CD4-positive, alpha-beta T cell (primary cell): ENCODE results near the gene CPTP. TPM values are rescaled to one million over a fixed set of nuclear protein-coding genes. Genes with fewer than 3 reads are reported as not detected.
A peak's percentile ranks its signal among the peaks of the same experiment; 100 is the strongest.
"Not testable (repeated sequence)": the region's sequence is repeated elsewhere in the genome, so short reads cannot be mapped to it uniquely, and the experiment has no call there.

ENCODE experiments used
- ATAC-seq: fragments of 200-7000 bp; cut with Tn5 transposase; one replicate; pipeline ENCODE4 v1.10.0; 2022; ENCODE audit warnings: mild to moderate bottlenecking; ENCODE audit not compliant: poor library complexity
- CTCF ChIA-PET: fragments of 350-600 bp; sonication (Branson Sonifier 250); formaldehyde crosslinking; loops from one replicate; lab custom pipeline; 2021; ENCODE audit warnings: antibody characterized with exemption, inconsistent platforms; lab: Charles Lee
- POLR2A ChIA-PET: fragments of 350-600 bp; sonication (Branson Sonifier 250); formaldehyde crosslinking; loops from one replicate; lab custom pipeline; 2021; ENCODE audit warnings: antibody characterized with exemption, inconsistent platforms; lab: Charles Lee
- DNase-seq, 14 experiments: peaks; one replicate each; pipeline ENCODE4 v3.0.0-alpha.2; 2013 to 2020; ENCODE audit warnings: mixed read lengths in 2 of 14
- H3K27ac ChIP-seq, 2 donors: one replicate each; pipeline versions ENCODE4 v1.5.1 to v1.7.0; 2013; ENCODE audit warnings: low read length in 2 of 2, low read depth in 1 of 2, mild to moderate bottlenecking in 1 of 2
- H3K27me3 ChIP-seq, 2 experiments: 1 replicate in 1 of 2; 2 replicates in 1 of 2; pipeline versions ENCODE4 v1.6.1 to v1.7.0; 2013; ENCODE audit warnings: low read length in 2 of 2, control low read depth in 1 of 2, mild to moderate bottlenecking in 1 of 2, moderate library complexity in 1 of 2; ENCODE audit not compliant: insufficient read depth in 2 of 2, control insufficient read depth in 1 of 2
- H3K36me3 ChIP-seq: one replicate; pipeline ENCODE4 v1.6.1; 2013; ENCODE audit warnings: low read length, control low read depth; ENCODE audit not compliant: insufficient read depth
- H3K4me1 ChIP-seq: one replicate; pipeline ENCODE4 v1.6.1; 2013; ENCODE audit warnings: low read length, control low read depth; ENCODE audit not compliant: insufficient read depth
- H3K4me3 ChIP-seq: one replicate; pipeline ENCODE4 v1.5.1; 2013; ENCODE audit warnings: mild to moderate bottlenecking, low read length, moderate library complexity
- H3K9me3 ChIP-seq, 2 experiments: 1 replicate in 1 of 2; 2 replicates in 1 of 2; pipeline versions ENCODE4 v1.6.1 to v1.7.0; 2013; ENCODE audit warnings: low read length in 2 of 2, mild to moderate bottlenecking in 2 of 2, control low read depth in 1 of 2, moderate library complexity in 1 of 2; ENCODE audit not compliant: control insufficient read depth in 1 of 2, insufficient read depth in 1 of 2
- H3K27ac Mint-ChIP-seq: one replicate; pipeline ENCODE4 v1.8.0; 2020; ENCODE audit warnings: mixed read lengths
- H3K27me3 Mint-ChIP-seq: one replicate; pipeline ENCODE4 v1.8.0; 2021; ENCODE audit warnings: mixed read lengths
- H3K36me3 Mint-ChIP-seq: one replicate; pipeline ENCODE4 v1.8.0; 2021; ENCODE audit warnings: low read depth, mixed read lengths
- H3K4me1 Mint-ChIP-seq: one replicate; pipeline ENCODE4 v1.8.0; 2021; ENCODE audit warnings: low read depth, mixed read lengths
- H3K4me3 Mint-ChIP-seq: one replicate; pipeline ENCODE4 v1.8.0; 2020; ENCODE audit warnings: mild to moderate bottlenecking, mixed read lengths
- H3K9me3 Mint-ChIP-seq: one replicate; pipeline ENCODE4 v1.8.0; 2020; ENCODE audit warnings: mixed read lengths
- intact Hi-C, 2 experiments: fragments of 100-400 bp; cut with DNase I in 1 of 2; cut with micrococcal nuclease in 1 of 2; formaldehyde crosslinking; loops; one replicate each; pipeline versions ENCODE4 v1.15.1 to v1.9.0; 2023 to 2025; cut with DNase I, micrococcal nuclease
- total RNA-seq, 174 experiments: library from RNA in 2 of 174; stranded (reverse) in 2 of 174; gene quantifications; one replicate each; pipeline ENCODE4 v1.2.3 and lab custom pipeline; 2021 to 2026
- TF ChIP-seq, protein P1 (sequence below): fragments of 200-600 bp; IDR thresholded peaks from one replicate; pipeline ENCODE4 v1.8.0; 2022; ENCODE audit warnings: antibody characterized with exemption, mild to moderate bottlenecking

Gene CPTP
- total RNA-seq, 2 experiments from 2014 or later, result 11.6 to 12.9 TPM

DNA sequence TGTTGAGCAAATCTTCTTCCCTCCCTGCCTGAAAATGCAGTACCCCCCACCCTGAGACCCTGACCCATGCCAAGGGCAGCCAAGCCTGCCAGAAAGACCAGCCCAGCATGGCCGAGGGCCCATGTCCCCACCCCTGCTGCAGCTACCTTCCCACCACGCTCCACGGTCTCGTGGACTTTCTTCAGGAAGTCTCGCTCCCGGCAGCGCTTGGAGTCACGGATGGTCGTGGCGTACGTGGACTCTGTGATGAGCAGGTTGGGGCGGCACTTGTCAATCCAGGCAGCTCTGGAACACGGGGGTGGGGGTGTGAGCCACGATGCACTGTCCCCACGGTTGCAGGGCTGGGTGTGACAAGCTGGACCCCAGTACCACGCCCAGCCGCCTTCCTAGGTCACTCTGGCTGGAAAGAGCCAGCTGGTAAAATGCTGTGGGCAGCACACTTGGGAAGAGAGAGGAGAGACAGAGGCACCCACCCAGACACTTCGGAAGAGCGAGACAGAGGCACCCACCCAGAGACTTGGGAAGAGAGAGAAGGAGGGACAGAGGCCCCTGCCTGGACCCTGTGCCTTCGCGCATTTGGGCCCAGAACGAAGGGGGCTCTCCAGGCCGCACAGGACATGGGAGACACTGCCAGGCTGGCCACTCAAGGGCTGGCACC is 9.8 kb upstream of the CPTP start:
- Histone ChIP-seq H3K27me3 (no peaks in the 10 kb centered on the region), H3K4me1 (peaks cover 12% of the 10 kb centered on the region), H3K9me3 (no peaks in the 10 kb centered on the region), H3K36me3 (peaks cover 76% of the 10 kb centered on the region), H3K27ac (no peak overlapping the region), H3K4me3 (no peak overlapping the region)
- Mint-ChIP-seq H3K4me3 (no peak overlapping the region), H3K36me3 (peaks cover 33% of the 10 kb centered on the region), H3K27ac (no peak overlapping the region), H3K27me3 (no peaks in the 10 kb centered on the region), H3K9me3 (no peaks in the 10 kb centered on the region), H3K4me1 (peaks cover 4% of the 10 kb centered on the region)
- TF ChIP-seq, protein P1, sequence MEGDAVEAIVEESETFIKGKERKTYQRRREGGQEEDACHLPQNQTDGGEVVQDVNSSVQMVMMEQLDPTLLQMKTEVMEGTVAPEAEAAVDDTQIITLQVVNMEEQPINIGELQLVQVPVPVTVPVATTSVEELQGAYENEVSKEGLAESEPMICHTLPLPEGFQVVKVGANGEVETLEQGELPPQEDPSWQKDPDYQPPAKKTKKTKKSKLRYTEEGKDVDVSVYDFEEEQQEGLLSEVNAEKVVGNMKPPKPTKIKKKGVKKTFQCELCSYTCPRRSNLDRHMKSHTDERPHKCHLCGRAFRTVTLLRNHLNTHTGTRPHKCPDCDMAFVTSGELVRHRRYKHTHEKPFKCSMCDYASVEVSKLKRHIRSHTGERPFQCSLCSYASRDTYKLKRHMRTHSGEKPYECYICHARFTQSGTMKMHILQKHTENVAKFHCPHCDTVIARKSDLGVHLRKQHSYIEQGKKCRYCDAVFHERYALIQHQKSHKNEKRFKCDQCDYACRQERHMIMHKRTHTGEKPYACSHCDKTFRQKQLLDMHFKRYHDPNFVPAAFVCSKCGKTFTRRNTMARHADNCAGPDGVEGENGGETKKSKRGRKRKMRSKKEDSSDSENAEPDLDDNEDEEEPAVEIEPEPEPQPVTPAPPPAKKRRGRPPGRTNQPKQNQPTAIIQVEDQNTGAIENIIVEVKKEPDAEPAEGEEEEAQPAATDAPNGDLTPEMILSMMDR, result no peak
- CTCF ChIA-PET, result no interaction called here
- POLR2A ChIA-PET, result no interaction called here
- intact Hi-C loops, result no loop called here
- ATAC-seq (no peak), DNase-seq (no peak)

DNA sequence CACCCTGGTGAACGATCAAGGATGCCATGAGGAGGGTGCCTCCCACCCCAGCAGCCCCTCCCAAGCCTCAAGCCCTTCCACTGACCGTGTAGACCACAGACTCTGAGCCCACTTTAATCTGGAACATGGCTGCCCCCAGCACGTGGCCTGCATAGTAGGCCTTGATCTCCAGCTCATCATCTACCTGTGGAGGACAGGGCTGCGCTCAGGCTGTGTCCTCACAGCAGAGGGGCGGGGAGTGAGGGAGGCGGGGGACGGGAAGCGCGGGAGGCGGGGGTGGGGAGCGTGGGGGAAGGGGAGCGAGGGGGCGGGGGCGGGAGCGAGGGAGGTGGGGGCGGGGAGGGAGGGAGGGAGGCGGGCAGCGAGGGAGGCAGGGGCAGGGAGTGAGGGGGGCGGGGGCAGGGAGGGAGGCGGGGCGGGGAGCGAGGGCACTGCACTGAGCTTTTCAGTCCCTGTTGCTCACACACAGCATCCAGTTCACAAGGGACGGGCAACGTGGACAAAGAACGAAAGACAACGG is 9.1 kb upstream of the CPTP start:
- Histone ChIP-seq H3K27me3 (no peaks in the 10 kb centered on the region), H3K36me3 (peaks cover 76% of the 10 kb centered on the region), H3K4me3 (no peak overlapping the region), H3K9me3 (no peaks in the 10 kb centered on the region), H3K4me1 (peaks cover 11% of the 10 kb centered on the region), H3K27ac (no peak overlapping the region)
- Mint-ChIP-seq H3K4me3 (no peak overlapping the region), H3K4me1 (peaks cover 4% of the 10 kb centered on the region), H3K27ac (no peak overlapping the region), H3K27me3 (no peaks in the 10 kb centered on the region), H3K9me3 (no peaks in the 10 kb centered on the region), H3K36me3 (peaks cover 37% of the 10 kb centered on the region)
- DNase-seq (no peak), ATAC-seq (no peak)
- TF ChIP-seq, protein P1, result no peak
- POLR2A ChIA-PET, result no interaction called here
- CTCF ChIA-PET, result no interaction called here
- intact Hi-C loops, result no loop called here

DNA sequence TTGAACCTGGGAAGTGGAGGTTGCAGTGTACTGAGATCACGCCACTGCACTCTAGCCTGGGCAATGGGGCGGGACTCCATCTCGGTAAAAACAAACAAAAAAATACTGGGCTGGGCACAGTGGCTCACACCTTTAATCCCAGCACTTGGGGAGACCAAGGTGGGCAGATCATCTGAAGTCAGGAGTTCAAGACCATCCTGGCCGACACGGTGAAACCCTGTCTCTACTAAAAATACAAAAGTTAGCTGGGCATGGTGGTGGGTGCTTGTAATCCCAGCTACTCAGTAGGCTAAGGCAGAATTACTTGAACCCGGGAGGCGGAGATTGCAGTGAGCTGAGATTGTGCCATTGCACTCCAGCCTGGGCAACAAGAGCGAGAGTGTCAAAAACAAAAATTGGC is 8.4 kb upstream of the CPTP start:
- peaks cover 18% of the 10 kb centered on the region for H3K4me1 ChIP-seq
- CTCF ChIA-PET, H3K27me3 ChIP-seq, POLR2A ChIA-PET, H3K27ac ChIP-seq, H3K27me3 Mint-ChIP-seq, DNase-seq, H3K9me3 Mint-ChIP-seq, H3K4me3 ChIP-seq, H3K4me1 Mint-ChIP-seq, H3K4me3 Mint-ChIP-seq, ATAC-seq, H3K9me3 ChIP-seq, H3K27ac Mint-ChIP-seq, intact Hi-C loops: not testable (repeated sequence)
- H3K36me3 ChIP-seq, result peaks cover 76% of the 10 kb centered on the region
- H3K36me3 Mint-ChIP-seq, result peaks cover 37% of the 10 kb centered on the region

DNA sequence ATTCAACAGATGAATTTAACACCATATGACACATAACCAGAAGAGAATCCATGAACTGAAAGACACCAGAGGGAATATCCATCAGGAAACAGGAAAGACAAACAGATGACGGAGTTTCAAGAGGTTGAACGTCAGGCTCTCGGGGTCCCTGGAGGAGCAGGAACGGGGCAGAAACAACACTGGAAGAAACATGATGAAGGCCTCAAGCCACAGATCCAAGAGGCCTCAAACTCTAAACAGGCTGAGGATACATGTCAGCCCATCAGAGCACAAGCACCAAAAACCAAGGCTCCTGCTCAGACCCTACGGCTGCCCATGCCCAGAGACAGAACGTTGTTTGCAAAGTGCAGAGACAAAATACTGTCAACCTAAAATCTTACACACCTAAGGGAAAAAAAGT is 7.2 kb upstream of the CPTP start:
- H3K36me3 ChIP-seq, result peaks cover 75% of the 10 kb centered on the region
- H3K9me3 Mint-ChIP-seq, result no peaks in the 10 kb centered on the region
- no peak overlapping the region for H3K4me3 ChIP-seq
- H3K36me3 Mint-ChIP-seq, result peaks cover 32% of the 10 kb centered on the region
- H3K4me1 ChIP-seq, result peaks cover 30% of the 10 kb centered on the region
- no peaks in the 10 kb centered on the region for H3K27me3 Mint-ChIP-seq
- DNase-seq, result no peak
- intact Hi-C loops, result no loop called here
- no peak overlapping the region for H3K4me3 Mint-ChIP-seq
- peak overlapping the region; percentile 8 for H3K27ac Mint-ChIP-seq
- POLR2A ChIA-PET, result no interaction called here
- H3K27ac ChIP-seq, result no peak overlapping the region
- TF ChIP-seq, protein P1, result no peak
- H3K9me3 ChIP-seq, result peaks cover 0 to 4% of the 10 kb centered on the region in 2 experiments
- H3K27me3 ChIP-seq, result no peaks in the 10 kb centered on the region
- no peaks in the 10 kb centered on the region for H3K4me1 Mint-ChIP-seq
- no peak for ATAC-seq
- CTCF ChIA-PET, result no interaction called here
